HG03196 (cell line): ENCODE results near the gene HOXA5.

Experiments used
- ATAC-seq: cut with Tn5 transposase; IDR thresholded peaks from one replicate; pipeline ENCODE4 v1.9.1; 2021; ENCODE audit not compliant: unreplicated experiment

The HOXA5 gene

DNA sequence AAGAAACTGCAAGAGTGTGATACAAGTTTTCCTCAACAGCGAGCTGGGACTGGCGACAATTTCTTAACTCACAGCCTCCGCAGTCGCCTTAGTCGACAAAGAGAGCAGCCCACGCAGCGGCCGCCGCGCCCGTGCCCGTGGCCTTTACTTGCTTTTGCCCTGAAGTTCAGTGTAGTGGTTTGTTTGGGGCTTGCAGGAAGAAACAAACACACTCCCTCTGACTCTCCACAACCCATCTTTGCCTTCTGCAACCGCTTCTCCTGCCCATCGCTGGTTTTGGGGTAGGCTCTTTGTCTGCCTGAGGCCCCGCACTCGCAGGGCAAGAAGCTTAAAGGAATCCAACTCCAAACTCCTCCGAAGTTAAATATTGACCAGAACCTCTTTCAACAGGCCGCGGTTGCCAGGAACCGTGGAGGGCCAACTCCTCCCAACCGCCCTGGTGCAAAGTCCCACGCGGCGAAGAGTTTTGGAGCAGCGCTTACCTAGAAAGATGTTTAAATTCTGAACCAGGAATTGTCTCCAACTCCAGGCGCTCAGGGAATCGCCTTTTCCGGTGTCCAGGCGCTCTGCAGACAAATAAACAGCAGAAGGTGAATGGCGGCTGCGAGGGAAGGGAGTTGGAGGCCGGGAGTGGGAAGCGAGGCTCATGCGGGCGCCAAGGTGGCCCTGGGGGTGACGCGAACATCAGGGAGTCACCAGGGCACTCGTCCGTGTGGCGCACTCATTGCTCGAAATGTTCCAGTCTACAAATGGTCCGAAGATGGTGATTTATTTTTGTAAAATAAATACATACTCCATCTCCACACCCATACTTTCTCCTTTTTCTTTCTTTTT is 21.2 kb downstream of the HOXA5 start:
- no peak for ATAC-seq

- no peak for ATAC-seq
Observed at GRCh38 chr7:27121684-27122076, 21.8 kb downstream of the HOXA5 start.

- no peak for ATAC-seq
Observed at GRCh38 chr7:27119412-27119911, 24.0 kb downstream of the HOXA5 start.

GRCh38 chr7:27118580-27118979 is 24.9 kb downstream of the HOXA5 start:
- ATAC-seq, result no peak

DNA sequence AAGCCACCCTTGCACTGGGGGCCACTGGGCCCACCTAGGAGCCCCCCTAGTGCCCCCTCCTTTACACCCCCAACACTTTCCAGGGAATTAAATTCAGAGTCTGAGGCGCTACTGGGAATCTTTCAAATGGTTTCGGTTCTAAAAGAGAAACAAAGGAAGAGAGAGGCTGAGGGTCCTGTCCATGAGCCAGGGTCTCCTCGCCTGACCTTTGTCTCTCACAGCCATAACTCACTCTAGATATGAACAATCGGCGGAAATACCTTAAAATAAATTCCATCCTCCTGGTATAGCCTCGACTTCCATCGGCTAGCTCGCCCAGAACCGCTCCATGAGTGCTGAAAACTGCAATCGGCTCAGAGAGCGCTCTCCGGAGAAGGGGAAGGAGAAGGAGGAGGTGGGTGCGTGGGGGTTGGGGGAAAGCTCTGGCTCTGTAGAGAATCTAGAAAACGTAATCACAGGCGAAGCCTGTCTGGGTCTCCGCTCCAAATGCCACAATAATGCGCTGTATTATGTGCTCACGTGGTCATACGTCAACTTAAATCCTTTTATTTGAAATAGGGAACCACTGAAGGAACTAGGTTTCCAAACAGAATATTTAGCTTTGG is 25.5 kb downstream of the HOXA5 start:
- ATAC-seq, result no peak

DNA sequence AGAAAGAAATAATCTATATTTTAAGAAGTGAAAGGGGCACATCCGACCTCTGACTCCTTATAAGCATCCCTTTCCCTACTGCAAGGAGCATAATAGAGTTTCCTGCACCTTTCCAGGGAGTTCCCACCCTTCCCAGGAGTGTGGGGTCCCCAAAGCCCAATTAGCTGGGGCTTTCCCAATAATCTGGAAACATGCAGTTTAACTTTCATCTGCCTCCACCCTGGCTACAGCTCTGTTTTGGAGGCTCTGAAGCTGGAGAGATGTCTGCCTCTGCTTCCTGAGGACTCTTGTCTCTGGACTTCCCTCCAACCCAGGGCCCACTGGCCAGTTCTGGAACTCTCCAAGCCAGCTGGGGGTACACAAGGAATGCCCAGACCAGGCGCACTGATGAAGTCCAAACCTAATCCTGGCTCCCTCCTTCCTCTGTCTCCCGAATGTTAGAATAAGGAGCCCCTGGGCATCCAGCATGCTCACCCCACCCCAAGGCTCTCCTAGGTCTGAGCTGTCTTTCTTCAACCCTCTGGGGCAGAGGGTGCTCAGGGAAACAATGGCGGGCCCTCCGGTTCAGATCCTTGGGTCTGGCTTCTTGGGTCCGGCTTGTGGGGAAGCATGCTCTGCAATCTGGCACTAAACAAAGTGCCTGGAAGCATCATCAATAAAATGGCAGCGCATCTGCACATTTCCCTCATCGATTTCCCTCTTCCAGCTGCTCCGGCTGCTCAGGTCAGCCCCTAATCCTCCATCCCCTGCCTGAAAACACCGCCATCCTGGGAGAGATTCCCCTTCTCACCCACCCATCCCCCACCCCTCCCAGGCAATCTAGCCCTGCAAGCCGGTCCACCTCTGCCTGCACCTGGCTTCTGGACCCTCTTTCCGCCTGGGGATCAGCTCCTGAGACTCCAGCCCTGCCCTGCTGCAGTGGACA is 26.3 kb downstream of the HOXA5 start:
- ATAC-seq, result no peak

DNA sequence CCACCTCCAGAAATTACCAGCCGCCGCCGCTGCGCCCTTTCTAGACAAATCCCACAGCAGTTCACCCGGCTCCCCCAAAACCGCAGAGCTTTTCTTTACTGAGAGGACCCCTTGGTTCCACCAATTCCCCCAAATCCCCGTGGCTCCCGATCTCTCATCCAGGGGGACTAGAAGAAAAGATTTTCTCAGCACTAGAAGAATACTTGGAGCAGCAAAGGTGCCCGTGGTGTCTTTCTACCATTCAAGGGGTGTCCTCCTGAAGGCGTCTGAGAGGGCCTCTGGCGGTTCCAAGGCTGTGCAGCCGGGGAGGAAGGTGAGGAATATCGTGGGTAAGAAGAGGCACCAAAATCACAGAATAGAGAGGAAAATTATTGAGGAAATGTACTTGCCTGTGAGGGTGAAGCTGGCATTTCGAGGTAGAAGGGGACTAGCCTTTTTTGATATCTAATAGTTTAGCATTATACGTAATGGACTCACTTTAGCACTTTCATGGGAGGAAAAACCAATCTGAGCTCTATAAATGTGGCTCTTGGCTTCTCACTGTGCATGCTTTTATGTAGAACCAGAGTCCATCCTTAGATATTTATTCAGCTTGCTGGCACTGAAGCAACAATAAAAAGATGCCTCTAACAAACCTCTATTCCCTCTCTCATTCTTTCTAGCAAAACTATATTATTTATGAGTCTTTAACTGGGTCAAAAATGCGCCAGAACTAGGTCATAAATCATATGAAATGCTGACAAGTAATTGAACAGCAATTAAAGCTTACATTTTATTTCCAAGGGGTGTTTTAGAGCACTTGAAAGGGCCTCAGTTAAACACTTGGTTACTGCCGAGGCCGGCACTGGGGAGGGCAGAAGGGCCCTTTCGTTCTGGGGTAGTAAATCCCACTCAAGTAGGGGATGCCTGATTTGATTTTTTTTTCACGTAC is 27.2 kb downstream of the HOXA5 start:
- no peak for ATAC-seq

DNA sequence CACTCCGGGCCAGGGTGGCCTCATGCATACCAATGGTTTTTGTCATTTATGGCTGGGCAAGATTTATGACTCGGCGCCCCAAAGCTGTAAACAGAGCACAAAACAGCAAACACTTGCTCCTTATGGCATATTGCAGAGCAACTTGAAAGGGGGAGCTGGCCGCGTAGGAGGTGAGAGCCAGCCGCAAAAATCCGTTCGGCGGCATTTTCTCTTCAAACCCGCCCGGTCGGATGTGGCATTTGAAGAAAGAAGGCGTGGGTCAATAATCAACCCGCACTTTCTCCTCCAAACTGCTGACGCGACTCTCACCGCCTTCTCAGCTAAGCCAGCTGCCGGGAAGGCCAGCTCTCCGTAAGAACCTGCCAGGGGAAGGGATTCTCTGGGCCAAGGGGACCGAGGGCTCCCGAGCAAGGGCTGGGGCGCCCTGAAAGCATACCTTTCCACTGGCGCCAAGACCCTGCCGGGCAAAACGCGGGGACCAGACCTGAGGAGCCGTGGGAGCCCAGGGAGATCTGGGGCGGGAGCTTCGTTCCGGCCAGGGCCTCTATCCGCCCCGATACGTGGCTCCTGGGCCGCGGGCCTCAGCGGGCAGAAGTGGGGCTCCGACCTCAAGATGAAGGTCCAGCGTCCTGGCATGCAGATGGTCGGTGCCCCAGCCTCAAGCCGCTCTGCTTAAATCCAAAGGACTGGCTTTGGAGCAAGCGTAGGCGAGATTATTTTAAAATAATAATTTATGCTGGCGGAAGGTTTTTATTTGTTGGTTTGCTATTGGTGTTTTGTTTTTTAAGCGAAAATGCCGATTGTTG is 28.1 kb downstream of the HOXA5 start:
- no peak for ATAC-seq

DNA sequence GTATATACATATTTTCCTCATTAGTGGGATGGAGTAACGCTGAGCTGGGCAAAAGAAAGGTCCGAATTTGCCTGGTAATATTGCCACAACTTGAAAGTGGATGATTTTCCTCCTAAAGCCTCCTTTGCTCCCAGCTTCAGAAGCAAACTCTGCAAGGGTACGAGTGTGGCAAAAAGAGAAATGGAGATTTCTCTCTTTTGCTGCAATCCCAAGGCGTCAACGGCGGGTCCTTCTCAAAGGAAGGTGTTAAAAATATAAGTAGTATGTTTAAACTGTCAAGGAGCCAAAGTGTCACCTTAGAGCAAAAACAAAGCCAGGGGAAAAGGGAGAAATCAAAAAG is 28.6 kb downstream of the HOXA5 start:
- no peak for ATAC-seq

- no peak for ATAC-seq
Observed at GRCh38 chr7:27113991-27114769, 29.3 kb downstream of the HOXA5 start.

- no peak for ATAC-seq
Observed at GRCh38 chr7:27112955-27113949, 30.2 kb downstream of the HOXA5 start.

GRCh38 chr7:27112361-27112760 is 31.1 kb downstream of the HOXA5 start:
- no peak for ATAC-seq

DNA sequence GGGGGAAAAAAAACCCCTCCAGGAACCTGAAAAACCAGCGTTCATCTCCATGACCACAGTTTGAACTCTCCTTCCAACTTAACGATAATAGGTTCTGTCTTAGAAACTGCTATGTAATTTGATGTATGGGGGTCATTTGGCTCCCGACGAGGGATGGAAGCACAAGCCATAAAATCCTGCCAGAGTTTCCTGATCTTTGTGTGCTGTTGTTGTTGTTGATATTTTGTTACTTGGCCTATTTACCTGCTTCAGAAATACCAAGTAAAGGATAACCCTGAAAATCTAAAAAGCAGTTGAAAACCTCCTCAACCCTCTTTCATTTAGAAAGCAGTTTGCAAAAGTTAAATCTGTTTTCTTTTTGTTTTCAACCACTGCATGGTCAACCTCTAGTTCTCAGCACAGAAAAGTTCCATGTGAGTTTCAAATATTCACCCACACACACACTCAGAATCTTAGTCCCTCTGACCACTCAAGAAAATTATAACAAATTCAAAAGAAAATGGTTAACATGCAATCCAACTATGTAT is 31.7 kb downstream of the HOXA5 start:
- ATAC-seq, result no peak

GRCh38 chr7:27111042-27111750 is 32.3 kb downstream of the HOXA5 start:
- no peak for ATAC-seq

- no peak for ATAC-seq
Observed at GRCh38 chr7:27110186-27111031, 33.1 kb downstream of the HOXA5 start.
